Motor neuron (in vitro differentiated cells): ENCODE results near the gene RAP1GAP2. TPM values are rescaled to one million over a fixed set of nuclear protein-coding genes. Genes with fewer than 3 reads are reported as not detected.
A peak's percentile ranks its signal among the peaks of the same experiment; 100 is the strongest.

Experiments used
- ATAC-seq, 8 experiments: fragments of 200-7000 bp; cut with Tn5 transposase; replicated peaks in 6 of 8; 2 replicates each; pipeline ENCODE4 v1.8.0; 2021; ENCODE audit warnings: mild to moderate bottlenecking in 8 of 8, moderate library complexity in 8 of 8
- H3K27ac ChIP-seq, 2 donors: fragments of 250-450 bp; sonication (Bioruptor Pico); 2 replicates each; pipeline ENCODE4 v1.9.0; 2021; ENCODE audit warnings: antibody characterized with exemption in 2 of 2, mild to moderate bottlenecking in 2 of 2, moderate library complexity in 1 of 2
- H3K4me1 ChIP-seq, 2 donors: fragments of 250-450 bp; sonication (Bioruptor Pico); replicated peaks in 1 of 2; 2 replicates each; pipeline ENCODE4 v1.6.1; 2021; ENCODE audit warnings: antibody characterized with exemption in 2 of 2, mild to moderate bottlenecking in 2 of 2, moderate library complexity in 1 of 2
- H3K4me3 ChIP-seq, 5 donors: fragments of 250-450 bp; sonication (Bioruptor Pico); 2 replicates each; pipeline ENCODE4 v1.9.0; 2021; ENCODE audit warnings: antibody characterized with exemption in 5 of 5, mild to moderate bottlenecking in 5 of 5, moderate library complexity in 4 of 5
- WGBS, 10 experiments: fragments of 450-650 bp; shearing (Covaris generic); methylation state at CpG; one replicate each; pipeline ENCODE4 v1.0.0; 2022; 5-methylcytosine and 5-hydroxymethylcytosine counted together
- in situ Hi-C, 9 experiments: fragments of 400-800 bp; cut with MboI; loops; one replicate each; pipeline ENCODE4 v1.15.0; 2021; ENCODE audit warnings: low sequenced_read_pairs in 9 of 9, low pct_unique_long_range_greater_than_20kb in 2 of 9; ENCODE audit not compliant: unreplicated experiment in 9 of 9
- total RNA-seq, 8 experiments: library from RNA; unstranded; fragments of 300-600 nt; gene quantifications; 2 replicates each; pipeline versions ENCODE4 v1.2.3 to v1.2.4, GENCODE V29; 2022

The RAP1GAP2 gene
- total RNA-seq, 8 experiments from 2014 or later, result 0.76 to 16.7 (median 4.3) TPM

DNA sequence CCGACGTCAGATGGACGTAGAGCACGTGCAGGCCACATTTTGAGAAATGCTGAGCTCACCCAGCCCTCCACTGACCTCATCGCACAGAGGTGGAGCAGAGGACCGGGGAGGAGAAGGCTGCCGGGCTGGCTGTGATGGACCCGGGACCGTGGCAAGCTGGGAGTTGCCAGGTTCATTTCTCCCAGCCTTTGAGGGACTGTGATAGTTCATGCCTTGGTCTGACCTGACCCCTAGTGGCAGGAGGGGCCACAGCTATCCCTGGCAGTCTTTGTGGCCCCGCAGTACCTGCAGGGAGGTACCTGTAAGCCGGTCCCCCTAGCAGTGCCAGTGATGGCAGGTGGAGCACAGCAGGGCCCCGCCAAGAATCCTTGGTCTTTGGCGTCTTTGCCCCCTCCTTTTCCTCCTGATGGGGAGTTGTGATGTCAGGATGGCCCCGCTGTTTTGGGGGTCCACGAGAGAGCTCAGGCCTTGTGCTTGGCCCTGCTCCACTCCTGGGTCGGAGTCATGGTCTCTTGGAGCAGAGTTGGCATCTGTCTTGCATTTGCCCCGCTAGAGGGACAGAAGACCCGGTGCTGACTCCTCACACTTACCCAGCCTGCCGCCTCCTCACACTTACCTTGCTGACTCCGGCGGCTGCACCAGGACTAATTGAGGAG lies 216.8 kb downstream of the RAP1GAP2 start:
- 58 to 100% (median 68%) methylated on average over 2 to 11 of the region's 21 CpGs for WGBS, 10 experiments
- in situ Hi-C loops, result loop anchor here in 4 of 9 experiments (10.0 to 25.0 kb wide), 3 partner anchors 158 to 188 kb away; no protein-coding TSS in a partner anchor
- H3K4me1 ChIP-seq, result no peaks in the 10 kb centered on the region
- no peak overlapping the region for H3K27ac ChIP-seq
- no peak overlapping the region for H3K4me3 ChIP-seq
- peak; percentile 92 to 98 (median 94) for ATAC-seq

- WGBS, 10 experiments, result 13 to 73% (median 52%) methylated on average over 2 to 4 of the region's 7 CpGs; no CpG with 5 or more reads in 2 of the 10 experiments
- in situ Hi-C loops, result loop anchor here in 4 of 9 experiments (10.0 to 25.0 kb wide), 3 partner anchors 161 to 191 kb away; no protein-coding TSS in a partner anchor
Observed at GRCh38 chr17:3015890-3016289, 219.7 kb downstream of the RAP1GAP2 start.

DNA sequence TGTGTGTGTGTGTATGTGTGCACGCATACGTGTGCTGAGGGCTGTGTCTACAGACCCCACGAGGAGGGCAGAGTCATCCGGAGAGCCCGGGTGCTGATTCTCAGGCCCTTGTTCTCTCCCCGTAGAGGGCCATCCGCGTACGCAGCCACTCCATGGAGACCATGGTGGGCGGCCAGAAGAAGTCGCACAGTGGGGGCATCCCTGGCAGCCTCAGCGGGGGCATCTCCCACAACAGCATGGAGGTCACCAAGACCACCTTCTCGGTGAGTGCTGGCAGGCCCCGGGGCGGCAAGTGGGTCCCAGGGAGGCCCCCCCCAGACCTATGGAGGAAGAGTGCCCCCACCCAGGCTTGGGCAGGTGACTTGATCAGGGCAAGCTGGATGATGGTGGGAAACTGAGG lies 221.7 kb downstream of the RAP1GAP2 start:
- in situ Hi-C loops, result loop anchor here in 4 of 9 experiments (10.0 to 25.0 kb wide), 3 partner anchors 163 to 193 kb away; no protein-coding TSS in a partner anchor
- H3K27ac ChIP-seq, result no peak overlapping the region
- no peaks in the 10 kb centered on the region for H3K4me1 ChIP-seq
- 100% methylated on average over 2 of the region's 15 CpGs; no CpG with 5 or more reads in 9 of the 10 experiments for WGBS, 10 experiments
- ATAC-seq, result no peak
- no peak overlapping the region for H3K4me3 ChIP-seq

More at GRCh38 chr17:3015890-3016289, 219.7 kb downstream of the RAP1GAP2 start:
- Histone ChIP-seq H3K4me1 (no peaks in the 10 kb centered on the region), H3K4me3 (no peak overlapping the region), H3K27ac (no peak overlapping the region)
- no peak for ATAC-seq

- ATAC-seq, result no peak
- in situ Hi-C loops, result loop anchor here in 4 of 9 experiments (10.0 to 25.0 kb wide), 3 partner anchors 165 to 195 kb away; no protein-coding TSS in a partner anchor
- H3K4me3 ChIP-seq, result no peak overlapping the region
- no peak overlapping the region for H3K27ac ChIP-seq
- H3K4me1 ChIP-seq, result no peaks in the 10 kb centered on the region
- 74 to 100% (median 80%) methylated on average over 1 to 7 of the region's 9 CpGs; no CpG with 5 or more reads in 3 of the 10 experiments for WGBS, 10 experiments
Observed at GRCh38 chr17:3019761-3020160, 223.5 kb downstream of the RAP1GAP2 start.

- ATAC-seq, result no peak
- in situ Hi-C loops, result loop anchor here in 3 of 9 experiments (25.0 kb wide), 1 partner anchor 183 kb away; no protein-coding TSS in a partner anchor
- Histone ChIP-seq H3K4me3 (no peak overlapping the region), H3K27ac (no peak overlapping the region), H3K4me1 (no peaks in the 10 kb centered on the region)
- 90 to 100% (median 100%) methylated on average over 1 to 5 of the region's 16 CpGs; no CpG with 5 or more reads in 5 of the 10 experiments for WGBS, 10 experiments
Observed at GRCh38 chr17:3020381-3020780, 224.1 kb downstream of the RAP1GAP2 start.

- in situ Hi-C loops, result loop anchor here in 3 of 9 experiments (25.0 kb wide), 1 partner anchor 185 kb away; no protein-coding TSS in a partner anchor
- no peak for ATAC-seq
- WGBS, 10 experiments, result 33 to 100% (median 90%) methylated on average over 2 to 4 of the region's 4 CpGs; no CpG with 5 or more reads in 1 of the 10 experiments
- Histone ChIP-seq H3K4me3 (no peak overlapping the region), H3K27ac (no peak overlapping the region), H3K4me1 (no peaks in the 10 kb centered on the region)
Observed at GRCh38 chr17:3022197-3022596, 226.0 kb downstream of the RAP1GAP2 start.

DNA sequence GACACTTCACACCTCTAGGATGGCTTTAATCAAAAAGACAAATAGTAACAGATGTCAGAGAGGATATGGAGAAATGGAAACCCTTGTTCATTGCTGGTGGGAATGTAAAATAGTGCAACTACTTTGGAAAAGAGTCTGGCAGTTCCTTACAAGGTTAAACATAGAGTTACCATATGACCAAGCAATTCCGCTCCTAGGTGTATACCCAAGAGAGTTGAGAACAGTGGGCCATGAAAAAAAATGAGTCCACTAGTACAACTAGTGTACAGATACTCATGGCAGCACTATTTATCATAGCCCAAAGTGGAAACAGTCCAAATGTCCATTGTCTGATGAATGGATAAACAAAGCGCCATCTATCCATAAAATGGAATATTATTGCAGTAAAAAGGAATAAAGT lies 228.1 kb downstream of the RAP1GAP2 start:
- Histone ChIP-seq H3K4me1 (no peaks in the 10 kb centered on the region), H3K27ac (no peak overlapping the region), H3K4me3 (no peak overlapping the region)
- in situ Hi-C loops, result loop anchor here in 3 of 9 experiments (25.0 kb wide), 1 partner anchor 187 kb away; no protein-coding TSS in a partner anchor
- WGBS, 10 experiments, result 67 to 100% (median 100%) methylated on average over 1 to 2 of the region's 2 CpGs; no CpG with 5 or more reads in 1 of the 10 experiments
- ATAC-seq, result no peak

GRCh38 chr17:3025421-3026124 lies 229.3 kb downstream of the RAP1GAP2 start:
- Histone ChIP-seq H3K4me1 (no peaks in the 10 kb centered on the region), H3K27ac (no peak overlapping the region), H3K4me3 (no peak overlapping the region)
- WGBS, 10 experiments, result 85 to 100% (median 92%) methylated on average over 1 to 4 of the region's 17 CpGs; no CpG with 5 or more reads in 6 of the 10 experiments
- no peak for ATAC-seq
- in situ Hi-C loops, result loop anchor here in 3 of 9 experiments (25.0 kb wide), 1 partner anchor 612 kb away; the partner anchor contains the start of genes CTNS (in 3 of the 3) and SHPK (in 3 of the 3)

GRCh38 chr17:3026125-3026855 lies 230.1 kb downstream of the RAP1GAP2 start:
- 87% methylated on average over 3 of the region's 26 CpGs; no CpG with 5 or more reads in 9 of the 10 experiments for WGBS, 10 experiments
- no peak for ATAC-seq
- H3K4me3 ChIP-seq, result no peak overlapping the region
- in situ Hi-C loops, result loop anchor here in 3 of 9 experiments (25.0 kb wide), 1 partner anchor 611 kb away; the partner anchor contains the start of genes CTNS (in 3 of the 3) and SHPK (in 3 of the 3)
- no peaks in the 10 kb centered on the region for H3K4me1 ChIP-seq
- H3K27ac ChIP-seq, result no peak overlapping the region

GRCh38 chr17:3026856-3027751 lies 230.9 kb downstream of the RAP1GAP2 start:
- WGBS, 10 experiments, result 80 to 100% (median 100%) methylated on average over 1 to 3 of the region's 31 CpGs; no CpG with 5 or more reads in 7 of the 10 experiments
- in situ Hi-C loops, result loop anchor here in 3 of 9 experiments (25.0 kb wide), 1 partner anchor 610 kb away; the partner anchor contains the start of genes CTNS (in 3 of the 3) and SHPK (in 3 of the 3)
- Histone ChIP-seq H3K4me3 (no peak overlapping the region), H3K4me1 (no peaks in the 10 kb centered on the region), H3K27ac (no peak overlapping the region)
- peak in 3 of 8 experiments; percentile 15 to 40 (median 18) for ATAC-seq

DNA sequence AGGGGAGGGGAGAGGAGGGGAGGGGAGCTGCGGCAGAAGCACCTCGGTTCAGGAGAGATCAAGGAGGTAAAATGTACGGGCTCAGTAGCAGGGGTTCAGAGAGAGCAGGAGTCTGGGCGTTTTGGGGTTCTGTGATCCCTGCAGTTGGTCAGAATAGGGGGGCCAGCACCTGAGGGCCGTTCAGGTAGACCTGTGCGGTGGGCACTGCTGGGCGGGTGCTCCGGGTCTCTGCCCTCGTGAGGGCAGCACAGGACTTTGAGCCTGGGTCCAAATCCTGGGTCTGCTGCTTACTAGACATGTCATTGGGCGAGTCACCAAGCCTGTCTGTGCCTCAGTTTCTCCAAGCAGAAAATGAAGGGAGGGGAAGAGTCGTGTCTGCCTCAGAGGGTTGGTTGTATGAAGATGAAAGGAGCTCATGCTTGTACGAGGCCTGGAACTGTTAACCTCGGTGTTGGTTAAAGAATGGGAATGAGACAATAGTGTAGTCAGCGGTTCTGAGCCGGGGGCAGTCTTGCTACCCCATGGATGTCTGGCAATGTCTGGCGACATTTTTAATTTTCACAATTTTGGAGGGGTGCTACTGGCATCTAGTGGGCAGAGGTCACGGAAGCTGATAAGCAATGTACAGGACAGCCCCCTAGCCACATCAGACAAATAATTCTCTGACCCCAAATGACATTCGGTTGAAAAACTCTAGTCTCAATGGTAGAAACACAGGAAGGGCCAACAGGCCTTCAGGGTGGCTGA lies 231.7 kb downstream of the RAP1GAP2 start:
- 66 to 100% (median 75%) methylated on average over 1 to 8 of the region's 18 CpGs; no CpG with 5 or more reads in 3 of the 10 experiments for WGBS, 10 experiments
- ATAC-seq, result no peak
- H3K4me1 ChIP-seq, result no peaks in the 10 kb centered on the region
- in situ Hi-C loops, result loop anchor here in 3 of 9 experiments (25.0 kb wide), 1 partner anchor 609 kb away; the partner anchor contains the start of genes CTNS (in 3 of the 3) and SHPK (in 3 of the 3)
- H3K4me3 ChIP-seq, result no peak overlapping the region
- no peak overlapping the region for H3K27ac ChIP-seq
